A549 treated with AZD9567 at 1 μM for 4 hours (cell line): ENCODE results near the gene ADH4. TPM values are rescaled to one million over a fixed set of nuclear protein-coding genes. Genes with fewer than 3 reads are reported as not detected.

Experiments used
- total RNA-seq: library from RNA; stranded (reverse); fragments of 200-300 nt; extraction: Qiagen RNA extraction; gene quantifications from 5 replicates; pipeline ENCODE4 v1.2.3, GENCODE V29; 2022; ENCODE audit not compliant: insufficient read depth

The ADH4 gene
- not detected in 5 replicates for total RNA-seq

DNA sequence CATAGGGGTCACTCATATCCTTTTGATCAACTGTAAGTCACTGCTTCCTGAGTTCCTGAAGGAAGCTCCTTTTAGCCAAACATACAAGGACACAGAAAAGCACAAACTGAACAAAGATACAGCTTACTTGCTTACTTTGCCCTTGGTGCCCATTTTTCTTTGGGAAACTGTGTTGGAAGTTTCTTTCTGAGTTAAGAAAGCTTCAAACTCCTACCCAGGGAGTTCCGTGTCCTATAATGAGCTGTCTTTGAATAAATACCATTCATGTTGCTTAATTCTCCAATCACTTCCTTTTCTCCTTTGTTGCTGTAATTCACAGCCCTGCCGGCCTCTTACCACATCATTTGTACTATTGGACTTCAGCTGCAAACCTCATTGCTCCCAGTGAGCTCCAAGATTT is at the start of gene ADH4:
Gene ADH4 (minus strand): TSS at position 228 of the 400 bp plus-strand sequence. CDS start 75 bp downstream, at position 153.

DNA sequence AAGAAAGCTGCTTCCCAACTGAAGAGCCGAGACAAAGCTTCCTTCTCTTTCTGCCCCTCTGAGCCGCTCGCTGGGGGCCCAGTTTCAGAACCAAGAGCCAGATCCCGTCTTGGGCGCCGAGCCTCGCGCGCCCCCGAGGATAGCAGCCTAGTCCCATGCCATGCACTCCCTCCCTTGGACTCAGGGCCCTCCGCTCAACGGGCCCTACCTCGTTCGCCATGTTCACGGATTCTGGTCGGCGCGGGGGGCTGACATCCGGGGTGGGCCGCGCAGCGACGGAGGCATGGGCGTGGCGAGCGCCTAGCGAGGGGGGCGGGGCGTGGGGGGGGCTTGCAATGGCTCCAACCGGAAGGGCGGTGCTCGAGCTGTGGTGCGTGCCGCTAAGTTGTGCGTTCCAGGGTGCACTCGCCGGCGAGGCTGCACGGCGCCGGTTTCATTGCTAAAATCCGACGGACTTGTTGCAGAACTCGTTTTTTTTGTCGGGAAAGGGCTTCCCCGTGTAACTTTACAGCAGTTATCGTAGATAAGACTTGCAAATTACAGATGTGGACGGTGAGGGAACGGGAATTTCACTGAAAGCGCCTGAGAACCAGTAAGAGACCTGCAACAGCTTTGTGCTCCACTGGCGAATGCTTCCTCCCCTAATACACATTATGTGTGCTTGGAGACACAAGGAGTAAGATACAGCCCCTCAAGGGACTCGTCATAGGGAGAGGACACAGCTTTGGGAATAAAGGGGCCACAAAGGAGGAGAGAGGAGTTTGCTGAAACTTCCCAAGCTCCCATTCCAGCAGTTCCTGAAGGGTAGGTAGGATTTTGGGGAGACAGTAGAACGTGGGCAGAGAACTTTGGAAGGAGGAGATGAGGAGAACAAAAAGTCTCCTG is 55.4 kb downstream of the ADH4 start, which contains the start of gene ADH5:
Gene ADH5 (minus strand): TSS at position 308 of the 885 bp plus-strand sequence. CDS start 88 bp downstream, at position 220.

Other genes starting within 250 kb of the ADH4 start
- 70.9 to 108 TPM (median 76.3 TPM) in 5 replicates for gene EIF4E, start 215.2 kb downstream of the ADH4 start, total RNA-seq
- gene METAP1, start 148.6 kb downstream of the ADH4 start, total RNA-seq: 44.0 to 63.1 TPM (median 52.1 TPM) in 5 replicates
- gene ADH5, start 55.5 kb downstream of the ADH4 start, total RNA-seq: 102 to 113 TPM (median 106 TPM) in 5 replicates
- 0.02 to 0.05 TPM in 2 of 5 replicates, not detected in the others for gene ADH6, start 74.9 kb upstream of the ADH4 start, total RNA-seq
- gene ADH1A, start 146.7 kb upstream of the ADH4 start, total RNA-seq: not detected in 5 replicates
- not detected in 5 replicates for gene ADH1B, start 177.1 kb upstream of the ADH4 start, total RNA-seq
- gene ADH1C, start 208.4 kb upstream of the ADH4 start, total RNA-seq: not detected in 5 replicates